HFF-Myc (cell line): ENCODE results near the gene TRAPPC3.

Experiments used
- DNase-seq: peaks from one replicate; pipeline ENCODE4 v3.0.0-alpha.2; 2011; ENCODE audit warnings: low read depth; ENCODE audit errors: extremely low read depth
- H3K4me3 ChIP-seq: replicated peaks from 2 replicates; pipeline ENCODE4 v1.5.1; 2011; ENCODE audit warnings: low read depth, mild to moderate bottlenecking, control low read depth, low read length
- CTCF ChIP-seq: IDR thresholded peaks from 2 replicates; pipeline ENCODE4 v1.5.1; 2012; ENCODE audit warnings: mild to moderate bottlenecking, low read depth, low read length, control low read depth; ENCODE audit errors: missing control alignments

Gene TRAPPC3

DNA sequence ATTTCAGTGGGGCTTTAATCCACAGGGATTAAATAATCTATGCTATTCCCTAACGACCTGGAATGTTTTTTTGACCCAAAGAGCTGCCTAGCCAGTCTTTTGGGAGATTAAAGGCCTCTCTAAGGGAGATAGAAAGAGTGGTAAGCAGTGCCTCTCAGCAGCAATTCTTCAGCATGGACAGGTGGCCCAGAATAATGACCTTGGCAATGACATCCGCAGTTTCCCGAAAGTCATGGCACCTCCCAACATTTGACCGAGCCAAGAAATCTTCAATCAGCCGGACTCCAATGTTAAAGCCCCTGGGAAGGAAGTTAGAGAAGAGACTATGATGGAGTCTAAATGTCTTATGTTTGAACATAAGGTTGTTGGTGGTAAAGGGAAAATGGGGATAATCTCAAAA, 9.8 kb downstream of the TRAPPC3 start:
- DNase-seq = no peak
- H3K4me3 ChIP-seq = no peak overlapping the region
- no peak for TF ChIP-seq CTCF

- H3K4me3 ChIP-seq = no peak overlapping the region
- TF ChIP-seq CTCF = no peak
- DNase-seq = no peak
These were observed 11.5 kb downstream of the TRAPPC3 start for GRCh38 chr1:36137776-36138175.

- TF ChIP-seq CTCF = no peak
- DNase-seq = no peak
- H3K4me3 ChIP-seq = no peak overlapping the region
These were observed 12.1 kb downstream of the TRAPPC3 start for GRCh38 chr1:36137226-36137625.

DNA sequence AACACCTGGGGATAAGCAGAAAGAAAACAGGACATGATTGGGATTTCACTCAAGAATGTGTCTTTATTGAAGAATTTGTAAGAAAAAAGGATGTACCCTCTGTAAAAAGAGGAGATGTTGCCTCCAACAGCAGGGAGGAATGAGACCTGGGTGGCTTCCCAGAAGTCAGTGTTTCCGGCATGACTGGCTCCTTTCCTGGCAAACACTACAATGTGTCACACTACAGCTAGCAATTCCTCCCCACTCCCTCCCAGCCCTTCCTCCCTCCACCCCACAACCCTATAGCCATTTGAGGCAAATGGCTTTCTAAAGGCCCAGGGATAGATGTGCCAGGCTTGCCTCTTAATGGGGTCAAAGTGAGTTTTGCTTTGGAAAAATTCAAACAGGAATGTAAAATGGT, 12.8 kb downstream of the TRAPPC3 start:
- H3K4me3 ChIP-seq = no peak overlapping the region
- no peak for DNase-seq
- TF ChIP-seq CTCF = no peak

- no peak for DNase-seq
- H3K4me3 ChIP-seq = no peak overlapping the region
- TF ChIP-seq CTCF = no peak
These were observed 13.5 kb downstream of the TRAPPC3 start for GRCh38 chr1:36135796-36136195.

GRCh38 chr1:36135330-36135667, 14.0 kb downstream of the TRAPPC3 start:
- no peak for DNase-seq
- no peak for TF ChIP-seq CTCF
- H3K4me3 ChIP-seq = no peak overlapping the region

DNA sequence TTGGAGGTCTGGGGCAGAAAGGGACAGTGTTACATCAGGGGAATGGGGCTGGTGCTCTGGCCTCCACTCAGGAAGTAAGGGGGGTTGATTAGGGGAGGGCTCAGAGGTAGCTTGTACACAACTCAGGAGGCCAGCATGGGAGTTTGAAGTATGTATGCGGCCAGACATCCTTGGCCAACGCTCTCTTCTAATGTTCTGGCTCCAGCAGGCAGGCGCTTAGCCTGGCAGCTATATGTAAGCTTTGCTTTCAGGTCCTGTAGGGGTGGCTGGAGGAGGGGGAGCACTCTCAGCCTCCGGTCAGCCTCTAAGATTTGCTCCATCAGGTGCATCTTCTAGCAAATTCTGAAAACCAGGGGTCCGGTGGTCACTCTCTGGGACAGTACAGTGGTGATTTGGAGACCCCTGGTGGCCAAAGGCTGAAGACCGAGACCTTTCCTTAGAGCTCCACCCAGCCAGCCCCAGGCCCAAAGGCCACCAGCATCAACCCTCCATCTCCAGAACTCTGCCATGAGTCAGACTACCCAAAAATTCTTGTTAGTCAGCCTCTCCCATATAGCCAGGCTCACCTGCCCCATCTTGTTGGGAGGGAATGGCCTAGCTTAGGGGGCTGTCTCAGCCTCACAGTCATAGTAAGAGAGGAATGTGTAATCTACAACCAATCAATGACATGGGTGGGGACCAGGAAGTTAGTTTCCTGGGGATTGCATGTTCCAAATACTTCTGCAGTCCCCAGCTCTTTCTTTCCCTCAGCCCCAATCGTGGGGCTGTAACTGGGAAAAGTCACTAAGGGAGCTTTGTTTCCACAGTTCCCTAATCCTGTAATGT, 14.6 kb downstream of the TRAPPC3 start:
- TF ChIP-seq CTCF = peak; percentile 89
- no peak for DNase-seq
- no peak overlapping the region for H3K4me3 ChIP-seq
